Measurements from ENCODE around the gene TCP11.

GRCh38 chr6:35128042-35128441 is 13.1 kb downstream of the TCP11 start:
- no peak for TF ChIP-seq FOXP2 (optimal IDR thresholded peaks at IDR 0.05; ENCODE audit: control extremely low read depth, extremely low read length, insufficient read depth)
- TF ChIP-seq POLR2AphosphoS5 (IDR thresholded peaks at IDR 0.05; ENCODE audit: borderline replicate concordance, low read depth, low read length), result no peak
